HG03432 (cell line): Measurements from ENCODE around the gene USP1.

Experiments
- ATAC-seq: cut with Tn5 transposase; IDR thresholded peaks from one replicate; pipeline ENCODE4 v1.9.1; 2021; ENCODE audit warnings: mild to moderate bottlenecking, moderate library complexity; ENCODE audit not compliant: unreplicated experiment

USP1 gene

GRCh38 chr1:62436466-62437272 lies at the start of gene USP1:
Gene USP1 (plus strand): TSS chr1:62437049. CDS start chr1:62439868, 2,819 bp downstream.
- peak; percentile 78 for ATAC-seq

GRCh38 chr1:62389531-62389930 lies 47.3 kb upstream of the USP1 start:
- ATAC-seq = no peak

GRCh38 chr1:62390071-62390470 lies 46.8 kb upstream of the USP1 start:
- ATAC-seq = no peak

- no peak for ATAC-seq
Observed at GRCh38 chr1:62391369-62391971, 45.4 kb upstream of the USP1 start.

- no peak for ATAC-seq
Observed at GRCh38 chr1:62392951-62393350, 43.9 kb upstream of the USP1 start.

GRCh38 chr1:62394646-62395045 lies 42.2 kb upstream of the USP1 start:
- ATAC-seq = no peak

- no peak for ATAC-seq
Observed at GRCh38 chr1:62395291-62395690, 41.6 kb upstream of the USP1 start.

GRCh38 chr1:62396871-62397270 lies 40.0 kb upstream of the USP1 start:
- no peak for ATAC-seq

- ATAC-seq = no peak
Observed at GRCh38 chr1:62397301-62397700, 39.5 kb upstream of the USP1 start.

GRCh38 chr1:62398377-62398776 lies 38.5 kb upstream of the USP1 start:
- ATAC-seq = no peak

- ATAC-seq = no peak
Observed at GRCh38 chr1:62401034-62401760, 35.7 kb upstream of the USP1 start.

GRCh38 chr1:62405247-62405646 lies 31.6 kb upstream of the USP1 start:
- no peak for ATAC-seq

- no peak for ATAC-seq
Observed at GRCh38 chr1:62406576-62406975, 30.3 kb upstream of the USP1 start.

GRCh38 chr1:62407398-62408009 lies 29.3 kb upstream of the USP1 start:
- no peak for ATAC-seq

- ATAC-seq = no peak
Observed at GRCh38 chr1:62415687-62416086, 21.2 kb upstream of the USP1 start.

GRCh38 chr1:62417351-62417999 lies 19.4 kb upstream of the USP1 start:
- ATAC-seq = no peak

GRCh38 chr1:62420214-62420613 lies 16.6 kb upstream of the USP1 start:
- no peak for ATAC-seq

GRCh38 chr1:62423580-62424242 lies 13.1 kb upstream of the USP1 start:
- no peak for ATAC-seq

GRCh38 chr1:62424411-62424810 lies 12.4 kb upstream of the USP1 start:
- ATAC-seq = no peak

- ATAC-seq = no peak
Observed at GRCh38 chr1:62425041-62425440, 11.8 kb upstream of the USP1 start.
